Renal pelvis (tissue), 12 donors: ENCODE data around the gene PAN2. TPM values are rescaled to one million over a fixed set of nuclear protein-coding genes. Genes with fewer than 3 reads are reported as not detected.

Experiments
- DNase-seq: peaks from one replicate; pipeline ENCODE4 v3.0.0-alpha.2; 2013
- long read RNA-seq, 16 experiments: transcript quantifications; one replicate each; lab custom pipeline, GENCODE V29; 2026
- polyA plus RNA-seq, 3 donors: library from polyadenylated mRNA; unstranded; fragments of 120-200 nt; gene quantifications; one replicate each; pipeline ENCODE4 v1.2.1, GENCODE V29; 2013; ENCODE audit not compliant: insufficient read length in 3 of 3

The PAN2 gene, protein sequence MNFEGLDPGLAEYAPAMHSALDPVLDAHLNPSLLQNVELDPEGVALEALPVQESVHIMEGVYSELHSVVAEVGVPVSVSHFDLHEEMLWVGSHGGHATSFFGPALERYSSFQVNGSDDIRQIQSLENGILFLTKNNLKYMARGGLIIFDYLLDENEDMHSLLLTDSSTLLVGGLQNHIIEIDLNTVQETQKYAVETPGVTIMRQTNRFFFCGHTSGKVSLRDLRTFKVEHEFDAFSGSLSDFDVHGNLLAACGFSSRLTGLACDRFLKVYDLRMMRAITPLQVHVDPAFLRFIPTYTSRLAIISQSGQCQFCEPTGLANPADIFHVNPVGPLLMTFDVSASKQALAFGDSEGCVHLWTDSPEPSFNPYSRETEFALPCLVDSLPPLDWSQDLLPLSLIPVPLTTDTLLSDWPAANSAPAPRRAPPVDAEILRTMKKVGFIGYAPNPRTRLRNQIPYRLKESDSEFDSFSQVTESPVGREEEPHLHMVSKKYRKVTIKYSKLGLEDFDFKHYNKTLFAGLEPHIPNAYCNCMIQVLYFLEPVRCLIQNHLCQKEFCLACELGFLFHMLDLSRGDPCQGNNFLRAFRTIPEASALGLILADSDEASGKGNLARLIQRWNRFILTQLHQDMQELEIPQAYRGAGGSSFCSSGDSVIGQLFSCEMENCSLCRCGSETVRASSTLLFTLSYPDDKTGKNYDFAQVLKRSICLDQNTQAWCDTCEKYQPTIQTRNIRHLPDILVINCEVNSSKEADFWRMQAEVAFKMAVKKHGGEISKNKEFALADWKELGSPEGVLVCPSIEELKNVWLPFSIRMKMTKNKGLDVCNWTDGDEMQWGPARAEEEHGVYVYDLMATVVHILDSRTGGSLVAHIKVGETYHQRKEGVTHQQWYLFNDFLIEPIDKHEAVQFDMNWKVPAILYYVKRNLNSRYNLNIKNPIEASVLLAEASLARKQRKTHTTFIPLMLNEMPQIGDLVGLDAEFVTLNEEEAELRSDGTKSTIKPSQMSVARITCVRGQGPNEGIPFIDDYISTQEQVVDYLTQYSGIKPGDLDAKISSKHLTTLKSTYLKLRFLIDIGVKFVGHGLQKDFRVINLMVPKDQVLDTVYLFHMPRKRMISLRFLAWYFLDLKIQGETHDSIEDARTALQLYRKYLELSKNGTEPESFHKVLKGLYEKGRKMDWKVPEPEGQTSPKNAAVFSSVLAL
- 100 to 1,000 TPM in 1 of 3 donors, 10 to 100 TPM in 2; 82.4 to 140 (median 98.9) TPM for polyA plus RNA-seq
- long read RNA-seq, donor 1, partial matches to known transcripts, result 0 of 3 reads
- long read RNA-seq, donor 1, other reads (novel, unspliced or antisense), result 0 of 3 reads
- long read RNA-seq, donor 2, full-length matches to known transcripts, result 4 of 4 reads
- long read RNA-seq, donor 2, partial matches to known transcripts, result 0 of 4 reads
- long read RNA-seq, donor 2, other reads (novel, unspliced or antisense), result 0 of 4 reads
- long read RNA-seq, donor 3, full-length matches to known transcripts, result 4 of 10 reads
- long read RNA-seq, donor 3, partial matches to known transcripts, result 6 of 10 reads
- long read RNA-seq, donor 3, other reads (novel, unspliced or antisense), result 0 of 10 reads
- long read RNA-seq, donor 4, full-length matches to known transcripts, result 7 of 33 reads
- long read RNA-seq, donor 4, partial matches to known transcripts, result 26 of 33 reads
- long read RNA-seq, donor 4, other reads (novel, unspliced or antisense), result 0 of 33 reads
- long read RNA-seq, donor 5, full-length matches to known transcripts, result 3 of 3 reads
- long read RNA-seq, donor 5, partial matches to known transcripts, result 0 of 3 reads
- long read RNA-seq, donor 5, other reads (novel, unspliced or antisense), result 0 of 3 reads
- long read RNA-seq, donor 6, full-length matches to known transcripts, result 7 of 19 reads
- long read RNA-seq, donor 6, partial matches to known transcripts, result 12 of 19 reads
- long read RNA-seq, donor 6, other reads (novel, unspliced or antisense), result 0 of 19 reads
- long read RNA-seq, donor 7, full-length matches to known transcripts, result 5 of 10 reads
- long read RNA-seq, donor 7, partial matches to known transcripts, result 5 of 10 reads
- long read RNA-seq, donor 7, other reads (novel, unspliced or antisense), result 0 of 10 reads
- long read RNA-seq, donor 8, full-length matches to known transcripts, result 3 of 3 reads
- long read RNA-seq, donor 8, partial matches to known transcripts, result 0 of 3 reads
- long read RNA-seq, donor 8, other reads (novel, unspliced or antisense), result 0 of 3 reads
- long read RNA-seq, donor 9, full-length matches to known transcripts, result 6 of 6 reads
- long read RNA-seq, donor 9, partial matches to known transcripts, result 0 of 6 reads
- long read RNA-seq, donor 9, other reads (novel, unspliced or antisense), result 0 of 6 reads
- long read RNA-seq, donor 10, partial matches to known transcripts, result 0 of 3 reads
- long read RNA-seq, donor 10, other reads (novel, unspliced or antisense), result 0 of 3 reads
- long read RNA-seq, donor 11, partial matches to known transcripts, result 14 of 14 reads
- long read RNA-seq, donor 11, other reads (novel, unspliced or antisense), result 0 of 14 reads
- long read RNA-seq, donor 12, full-length matches to known transcripts, result 7 of 12 reads
- long read RNA-seq, donor 12, partial matches to known transcripts, result 5 of 12 reads
- long read RNA-seq, donor 12, other reads (novel, unspliced or antisense), result 0 of 12 reads
- long read RNA-seq, donor 13, partial matches to known transcripts, result 0 of 2 reads
- long read RNA-seq, donor 13, other reads (novel, unspliced or antisense), result 0 of 2 reads
- long read RNA-seq, donor 14, result 0 reads
- long read RNA-seq, donor 15, full-length matches to known transcripts, result 7 of 13 reads
- long read RNA-seq, donor 15, partial matches to known transcripts, result 6 of 13 reads
- long read RNA-seq, donor 15, other reads (novel, unspliced or antisense), result 0 of 13 reads
- long read RNA-seq, donor 16, partial matches to known transcripts, result 0 of 1 reads
- long read RNA-seq, donor 16, other reads (novel, unspliced or antisense), result 0 of 1 reads

DNA sequence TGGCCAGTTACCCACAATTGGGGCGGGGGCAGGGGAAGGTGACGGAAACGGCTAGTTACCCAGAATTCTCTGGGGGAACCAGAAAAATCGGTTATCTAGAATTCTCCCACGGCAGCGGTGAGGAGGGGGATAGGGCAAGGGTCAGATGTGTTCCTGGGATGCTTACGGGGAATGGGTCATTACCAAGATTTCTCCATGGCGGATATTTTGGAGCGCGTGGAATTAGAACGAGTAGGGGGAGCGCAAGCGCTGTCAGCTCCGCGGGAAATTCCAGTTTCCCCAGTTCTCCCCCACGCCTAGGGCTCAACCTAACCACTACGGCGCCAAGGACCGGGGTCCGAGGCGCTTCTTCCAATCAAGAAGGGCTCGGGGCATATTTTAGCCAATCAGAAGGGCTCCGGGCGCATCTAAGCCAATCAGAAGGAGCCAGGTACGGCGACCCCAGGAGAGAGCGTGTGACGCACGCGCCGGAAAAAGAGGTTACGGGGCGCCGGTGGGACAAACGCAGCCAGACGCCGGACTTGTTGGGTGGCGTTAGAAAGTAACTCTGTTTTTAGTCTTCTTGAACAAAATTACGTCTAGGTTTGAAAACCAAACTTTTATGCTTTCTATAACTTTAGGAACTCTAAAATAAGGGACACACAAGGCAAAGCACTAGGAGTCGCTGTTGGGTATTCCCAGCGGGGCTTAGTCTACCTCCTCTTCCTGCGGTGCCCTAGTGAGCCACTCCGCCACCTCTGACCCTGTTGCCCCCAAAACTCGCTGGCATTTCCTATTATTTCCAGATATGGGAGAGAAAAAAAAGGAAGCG lies at the start of gene PAN2:
PAN2 (minus strand) TSS at position 322 of the 811 bp plus-strand sequence. CDS start 906 bp downstream, outside the sequence.
- peak; percentile 98 for DNase-seq

GRCh38 chr12:56382611-56383010 lies 48.8 kb upstream of the PAN2 start:
- DNase-seq, result no peak

GRCh38 chr12:56377989-56378316 lies 44.2 kb upstream of the PAN2 start:
- DNase-seq, result no peak

GRCh38 chr12:56377310-56377988 lies 43.6 kb upstream of the PAN2 start:
- DNase-seq, result no peak

DNA sequence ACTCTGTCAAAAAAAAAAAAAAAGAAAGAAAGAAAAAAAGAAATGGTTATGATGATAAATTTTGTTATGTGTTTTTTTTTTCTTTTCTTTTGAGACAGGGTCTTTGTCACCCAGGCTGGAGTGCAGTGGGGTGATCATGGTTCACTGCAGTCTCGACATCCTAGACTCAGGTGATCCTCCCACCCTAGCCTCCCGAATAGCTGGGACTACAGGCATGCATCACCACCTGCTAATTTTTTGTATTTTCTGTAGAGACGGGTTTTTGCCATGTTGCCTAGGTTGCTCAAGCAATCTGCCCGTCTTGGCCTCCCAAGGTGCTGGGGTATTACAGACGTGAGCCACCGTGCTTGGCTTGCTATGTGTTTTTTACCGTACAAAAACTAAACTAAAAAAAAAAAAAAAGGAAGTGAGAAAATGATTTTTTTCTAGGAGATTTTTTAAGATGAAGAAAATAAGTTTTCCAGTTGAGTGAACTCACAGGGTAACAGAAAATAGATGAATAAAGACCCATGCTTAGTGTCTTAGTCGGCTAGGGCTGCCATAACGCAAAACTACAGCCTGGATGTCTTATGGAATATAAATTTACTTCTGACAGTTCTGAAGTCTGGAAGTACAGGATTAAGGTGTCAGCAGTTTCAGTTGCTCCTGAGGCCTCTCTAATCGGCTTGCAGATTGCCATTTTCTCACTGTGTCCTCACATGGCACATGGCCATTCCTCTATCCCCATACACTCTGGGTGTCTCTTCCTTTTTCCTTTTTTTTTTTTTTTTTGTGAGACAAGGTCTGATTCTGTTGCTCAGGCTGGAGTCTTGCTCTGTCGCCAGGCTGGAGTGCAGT lies 42.0 kb upstream of the PAN2 start:
- DNase-seq, result no peak

GRCh38 chr12:56374726-56375597 lies 41.2 kb upstream of the PAN2 start:
- no peak for DNase-seq

- DNase-seq, result no peak
Measured at GRCh38 chr12:56373515-56373914, 39.7 kb upstream of the PAN2 start.

DNA sequence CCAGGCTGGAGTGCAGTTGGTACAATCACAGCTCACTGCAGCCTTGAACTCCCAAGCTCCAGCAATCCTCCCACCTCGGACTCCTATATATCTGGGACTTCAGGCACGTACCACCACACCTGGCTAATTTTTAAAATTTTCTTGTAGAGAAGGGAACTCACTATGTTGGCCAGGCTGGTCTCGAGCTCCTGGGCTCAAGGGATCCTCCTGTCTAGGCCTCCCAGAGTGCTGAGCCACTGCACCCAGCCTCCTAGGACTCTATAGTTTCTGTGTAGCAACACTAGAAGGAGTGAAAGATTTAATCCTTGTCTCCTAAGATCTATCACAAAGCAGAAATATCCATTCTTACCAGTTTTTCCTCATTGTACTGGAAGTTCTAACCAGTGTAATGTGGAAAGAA lies 33.1 kb upstream of the PAN2 start:
- no peak for DNase-seq

- no peak for DNase-seq
Measured at GRCh38 chr12:56362130-56363059, 28.6 kb upstream of the PAN2 start, which contains the start of gene APOF. APOF (minus strand) TSS chr12:56362857; CDS start chr12:56362745, 112 bp downstream.

DNA sequence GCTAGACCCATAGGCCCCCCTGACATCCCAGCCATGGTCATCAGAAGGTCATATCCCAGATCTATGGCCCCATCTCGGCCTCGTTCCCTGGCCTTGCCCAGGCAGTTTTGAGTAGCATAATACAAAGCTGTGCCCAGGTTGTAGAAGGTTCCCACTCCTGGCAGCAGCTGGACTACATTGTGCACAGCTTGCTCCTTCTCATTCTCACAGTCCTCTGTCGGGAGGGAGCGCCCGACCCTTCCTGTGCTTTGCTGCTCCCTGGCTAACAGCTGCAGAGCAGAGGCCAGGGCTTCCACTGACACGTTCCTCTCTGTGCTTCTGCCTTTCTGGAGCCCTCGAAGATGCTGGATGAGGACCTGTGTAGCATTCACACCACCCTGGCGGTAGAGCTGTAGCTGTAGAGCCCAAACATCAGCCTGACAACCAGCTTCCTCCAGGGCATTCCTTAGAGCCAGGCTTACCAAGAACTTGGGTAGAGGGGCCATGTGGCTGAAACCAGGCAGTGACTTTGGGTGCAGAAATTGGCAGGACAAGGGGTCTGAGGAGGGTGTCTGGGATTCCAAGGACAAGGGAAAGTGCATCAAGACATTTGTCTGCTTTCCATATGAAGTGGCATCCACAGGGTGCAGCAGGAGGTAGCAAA lies 27.8 kb upstream of the PAN2 start:
- DNase-seq, result no peak

DNA sequence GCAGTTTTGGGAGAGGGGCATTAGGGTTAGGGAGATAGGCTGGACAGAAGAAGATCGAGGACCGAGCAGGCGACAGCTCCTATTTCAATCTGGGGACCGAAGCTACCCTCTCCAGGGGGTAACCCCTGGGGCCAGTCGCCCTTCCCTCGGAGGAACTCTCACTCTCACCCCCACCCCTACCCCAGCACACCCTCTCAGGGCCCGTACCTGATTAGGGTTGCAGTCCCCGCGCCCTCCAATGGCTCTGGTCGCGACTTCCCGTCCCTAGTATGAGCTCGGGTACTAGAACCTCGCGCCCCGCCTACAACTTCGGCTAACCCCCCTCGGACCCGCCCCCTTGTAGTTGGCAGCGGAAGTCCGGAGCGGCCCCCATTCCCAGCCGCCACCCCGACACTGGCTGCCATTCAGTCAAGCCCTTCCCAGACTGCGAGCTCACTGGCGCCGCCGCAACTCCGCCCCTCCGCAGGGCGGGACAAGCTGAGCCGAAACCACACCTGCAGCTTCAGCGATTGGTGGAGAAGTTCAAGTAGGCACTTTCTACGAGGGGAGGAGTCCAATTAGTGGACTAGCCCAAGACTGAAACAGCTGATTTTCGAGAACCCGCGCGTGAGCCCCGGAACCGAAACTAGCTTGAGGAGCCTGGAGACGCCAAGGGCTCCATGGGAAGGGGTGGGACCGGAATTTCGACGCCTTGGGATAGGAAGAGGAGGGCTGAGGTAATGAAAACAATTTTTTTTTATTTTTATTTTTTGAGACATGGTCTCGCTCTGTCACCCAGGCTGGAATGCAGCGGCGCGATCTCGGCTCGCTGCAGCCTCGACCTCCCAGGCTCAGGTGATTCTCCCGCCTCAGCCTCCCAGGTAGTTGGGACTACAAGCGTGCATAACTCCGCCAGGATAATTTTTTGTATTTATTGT lies 26.3 kb upstream of the PAN2 start, which contains the start of gene STAT2:
STAT2 (minus strand) TSS at position 257 of the 917 bp plus-strand sequence. CDS start 3,536 bp downstream, outside the sequence.
- peak; percentile 100 for DNase-seq
